Prostate gland (tissue), 2 donors: ENCODE measurements around the gene SHC3. TPM values are rescaled to one million over a fixed set of nuclear protein-coding genes. Genes with fewer than 3 reads are reported as not detected.

ENCODE experiments used
- DNase-seq: peaks from one replicate; pipeline ENCODE4 v3.0.0-alpha.2; 2019; ENCODE audit warnings: low spot score
- H3K27ac ChIP-seq, 2 donors: fragments of 200-600 bp; sonication (generic); 2 replicates each; pipeline ENCODE4 v1.5.1; 2017 to 2019
- H3K27me3 ChIP-seq: fragments of 200-600 bp; sonication (generic); replicated peaks from 2 replicates; pipeline ENCODE4 v1.5.1; 2019; ENCODE audit not compliant: insufficient read depth
- H3K36me3 ChIP-seq, 2 donors: fragments of 200-600 bp; sonication (generic); 1 replicate in 1 of 2; 2 replicates in 1 of 2; pipeline versions ENCODE4 v1.5.1 to v1.8.1; 2017 to 2019
- H3K4me1 ChIP-seq: fragments of 200-600 bp; sonication (generic); replicated peaks from 2 replicates; pipeline ENCODE4 v1.5.1; 2019
- H3K4me3 ChIP-seq, 2 donors: fragments of 200-600 bp; sonication (generic); 2 replicates each; pipeline ENCODE4 v1.5.1; 2017 to 2019
- H3K9me3 ChIP-seq: fragments of 200-600 bp; sonication (generic); 2 replicates; pipeline ENCODE4 v1.5.1; 2017
- POLR2A ChIP-seq: fragments of 450-650 bp; IDR thresholded peaks from one replicate; pipeline ENCODE4 v1.6.1; 2016; ENCODE audit warnings: antibody characterized with exemption, mild to moderate bottlenecking
- POLR2AphosphoS5 ChIP-seq: sonication (generic); formaldehyde crosslinking; IDR thresholded peaks from one replicate; pipeline ENCODE4 v1.6.1; 2017; ENCODE audit warnings: antibody characterized with exemption
- WGBS: methylation state at CpG from one replicate; pipeline ENCODE4 v1.1.5; 2018; 5-methylcytosine and 5-hydroxymethylcytosine counted together
- intact Hi-C: fragments of 100-400 bp; cut with DNase I; formaldehyde crosslinking; loops from one replicate; pipeline ENCODE4 v1.14.2; 2022
- total RNA-seq, 2 donors: library from RNA; depleted of rRNA; stranded (reverse); fragments of >200 nt; gene quantifications; one replicate each; pipeline ENCODE4 v1.1.0, GENCODE V29; 2016
- TF ChIP-seq, protein P1 (sequence below), 4 experiments: fragments of 200-600 bp in 2 of 4; fragments of 450-650 bp in 2 of 4; sonication (generic) in 2 of 4; IDR thresholded peaks; 1 replicate in 3 of 4; 2 replicates in 1 of 4; pipeline ENCODE4 v1.5.1; 2016 to 2019; ENCODE audit warnings: antibody characterized with exemption in 4 of 4, mild to moderate bottlenecking in 2 of 4, moderate library complexity in 2 of 4

SHC3 gene
- total RNA-seq, 2 donors from 2014 or later = 0.34 to 0.59 TPM

DNA sequence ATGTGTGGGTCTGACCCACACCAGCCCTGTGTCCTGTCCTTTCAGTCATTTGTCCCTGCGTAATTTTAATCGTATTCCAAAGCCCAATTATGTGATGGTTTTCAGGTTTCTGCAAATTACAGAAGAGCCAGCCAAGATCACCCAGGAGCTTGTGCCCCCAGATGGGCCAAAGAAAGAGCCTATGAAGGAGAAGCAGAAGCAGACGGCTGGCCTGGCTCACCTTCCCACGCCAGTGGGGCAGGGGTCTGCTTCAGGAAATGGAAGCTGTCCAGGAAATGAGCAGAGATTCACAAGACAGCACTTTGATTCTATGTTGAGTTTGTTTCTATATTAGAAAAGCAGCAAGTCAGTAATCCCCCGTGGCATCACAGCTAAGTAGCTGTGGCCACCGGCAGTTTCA is 175.6 kb downstream of the SHC3 start:
- no peak overlapping the region for H3K27ac ChIP-seq
- TF ChIP-seq, protein P1, sequence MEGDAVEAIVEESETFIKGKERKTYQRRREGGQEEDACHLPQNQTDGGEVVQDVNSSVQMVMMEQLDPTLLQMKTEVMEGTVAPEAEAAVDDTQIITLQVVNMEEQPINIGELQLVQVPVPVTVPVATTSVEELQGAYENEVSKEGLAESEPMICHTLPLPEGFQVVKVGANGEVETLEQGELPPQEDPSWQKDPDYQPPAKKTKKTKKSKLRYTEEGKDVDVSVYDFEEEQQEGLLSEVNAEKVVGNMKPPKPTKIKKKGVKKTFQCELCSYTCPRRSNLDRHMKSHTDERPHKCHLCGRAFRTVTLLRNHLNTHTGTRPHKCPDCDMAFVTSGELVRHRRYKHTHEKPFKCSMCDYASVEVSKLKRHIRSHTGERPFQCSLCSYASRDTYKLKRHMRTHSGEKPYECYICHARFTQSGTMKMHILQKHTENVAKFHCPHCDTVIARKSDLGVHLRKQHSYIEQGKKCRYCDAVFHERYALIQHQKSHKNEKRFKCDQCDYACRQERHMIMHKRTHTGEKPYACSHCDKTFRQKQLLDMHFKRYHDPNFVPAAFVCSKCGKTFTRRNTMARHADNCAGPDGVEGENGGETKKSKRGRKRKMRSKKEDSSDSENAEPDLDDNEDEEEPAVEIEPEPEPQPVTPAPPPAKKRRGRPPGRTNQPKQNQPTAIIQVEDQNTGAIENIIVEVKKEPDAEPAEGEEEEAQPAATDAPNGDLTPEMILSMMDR (IDR thresholded peaks at IDR 0.05) = no peak
- TF ChIP-seq POLR2AphosphoS5 (no peak), POLR2A (no peak)
- no peaks in the 10 kb centered on the region for H3K36me3 ChIP-seq
- 89% methylated on average over 6 of the region's 6 CpGs for WGBS
- no peaks in the 10 kb centered on the region for H3K9me3 ChIP-seq
- no peaks in the 10 kb centered on the region for H3K4me1 ChIP-seq
- H3K4me3 ChIP-seq = no peak overlapping the region
- intact Hi-C loops = loop anchor here (10.0 kb wide), 1 partner anchor 272 kb away; no protein-coding TSS in a partner anchor
- no peak for DNase-seq
- no peaks in the 10 kb centered on the region for H3K27me3 ChIP-seq

- Histone ChIP-seq H3K27ac (no peak overlapping the region), H3K4me3 (no peak overlapping the region), H3K36me3 (no peaks in the 10 kb centered on the region), H3K9me3 (no peaks in the 10 kb centered on the region), H3K27me3 (no peaks in the 10 kb centered on the region), H3K4me1 (no peaks in the 10 kb centered on the region)
- no peak for DNase-seq
- WGBS = 94% methylated on average over 25 of the region's 27 CpGs
- TF ChIP-seq, protein P1 (IDR thresholded peaks at IDR 0.05) = no peak
- no peak for TF ChIP-seq POLR2A
- intact Hi-C loops = loop anchor here (1.0 to 10.0 kb wide), 2 partner anchors 273 to 408 kb away; no protein-coding TSS in a partner anchor
Observed at GRCh38 chr9:89001917-89002540, 176.6 kb downstream of the SHC3 start.

DNA sequence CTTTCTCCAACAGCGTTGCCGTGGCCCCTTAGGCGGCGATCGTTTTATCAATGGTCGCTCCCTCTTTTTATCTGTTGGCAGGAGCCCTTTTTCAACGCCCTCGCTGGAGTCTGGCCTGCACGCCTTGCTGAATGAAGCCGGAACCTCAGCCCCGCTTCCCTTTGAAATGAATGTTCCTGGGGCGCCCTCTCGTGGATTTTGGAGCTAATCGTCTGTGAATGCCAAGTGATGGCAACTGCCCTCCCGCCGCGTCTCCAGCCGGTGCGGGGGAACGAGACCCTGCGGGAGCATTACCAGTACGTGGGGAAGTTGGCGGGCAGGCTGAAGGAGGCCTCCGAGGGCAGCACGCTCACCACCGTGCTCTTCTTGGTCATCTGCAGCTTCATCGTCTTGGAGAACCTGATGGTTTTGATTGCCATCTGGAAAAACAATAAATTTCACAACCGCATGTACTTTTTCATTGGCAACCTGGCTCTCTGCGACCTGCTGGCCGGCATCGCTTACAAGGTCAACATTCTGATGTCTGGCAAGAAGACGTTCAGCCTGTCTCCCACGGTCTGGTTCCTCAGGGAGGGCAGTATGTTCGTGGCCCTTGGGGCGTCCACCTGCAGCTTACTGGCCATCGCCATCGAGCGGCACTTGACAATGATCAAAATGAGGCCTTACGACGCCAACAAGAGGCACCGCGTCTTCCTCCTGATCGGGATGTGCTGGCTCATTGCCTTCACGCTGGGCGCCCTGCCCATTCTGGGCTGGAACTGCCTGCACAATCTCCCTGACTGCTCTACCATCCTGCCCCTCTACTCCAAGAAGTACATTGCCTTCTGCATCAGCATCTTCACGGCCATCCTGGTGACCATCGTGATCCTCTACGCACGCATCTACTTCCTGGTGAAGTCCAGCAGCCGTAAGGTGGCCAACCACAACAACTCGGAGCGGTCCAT is 177.4 kb downstream of the SHC3 start:
- Histone ChIP-seq H3K9me3 (no peaks in the 10 kb centered on the region), H3K27ac (peak overlapping the region; percentile 43 to 48), H3K36me3 (no peaks in the 10 kb centered on the region), H3K27me3 (no peaks in the 10 kb centered on the region), H3K4me3 (peak overlapping the region in 1 of 2 donors; percentile 9), H3K4me1 (no peaks in the 10 kb centered on the region)
- peak; percentile 85 for DNase-seq
- intact Hi-C loops = loop anchor here (1.0 to 10.0 kb wide), 2 partner anchors 274 to 407 kb away; no protein-coding TSS in a partner anchor
- TF ChIP-seq POLR2AphosphoS5 (peak; percentile 53), POLR2A (no peak)
- TF ChIP-seq, protein P1 (IDR thresholded peaks at IDR 0.05) = peak; percentile 75 to 89 (median 86)
- WGBS = 24% methylated on average over 52 of the region's 52 CpGs

- intact Hi-C loops = loop anchor here (10.0 kb wide), 1 partner anchor 274 kb away; no protein-coding TSS in a partner anchor
- 64% methylated on average over 9 of the region's 9 CpGs for WGBS
- no peaks in the 10 kb centered on the region for H3K4me1 ChIP-seq
- H3K27me3 ChIP-seq = no peaks in the 10 kb centered on the region
- TF ChIP-seq, protein P1 (IDR thresholded peaks at IDR 0.05) = no peak
- TF ChIP-seq POLR2A (no peak), POLR2AphosphoS5 (no peak)
- H3K4me3 ChIP-seq = no peak overlapping the region
- peak overlapping the region; percentile 43 to 48 for H3K27ac ChIP-seq
- no peak for DNase-seq
- no peaks in the 10 kb centered on the region for H3K36me3 ChIP-seq
- no peaks in the 10 kb centered on the region for H3K9me3 ChIP-seq
Observed at GRCh38 chr9:89000371-89000781, 178.2 kb downstream of the SHC3 start.
